CD14-positive monocyte (primary cell): Measurements from ENCODE around the gene PRAF2. TPM values are rescaled to one million over a fixed set of nuclear protein-coding genes. Genes with fewer than 3 reads are reported as not detected.

Experiments
- DNase-seq, 3 donors: peaks; one replicate each; pipeline ENCODE4 v3.0.0-alpha.2; 2011 to 2022
- H2AFZ ChIP-seq: 2 replicates; pipeline ENCODE4 v1.6.0; 2012; ENCODE audit warnings: mild to moderate bottlenecking, low read depth, low read length, inconsistent platforms; ENCODE audit not compliant: insufficient read depth, poor library complexity, severe bottlenecking
- H3K27ac ChIP-seq, 2 donors: 1 replicate in 1 of 2; 2 replicates in 1 of 2; pipeline ENCODE4 v1.5.1; 2012 to 2013; ENCODE audit warnings: low read length in 2 of 2, control low read depth in 1 of 2, inconsistent platforms in 1 of 2, low read depth in 1 of 2, mild to moderate bottlenecking in 1 of 2
- H3K27me3 ChIP-seq, 2 donors: one replicate each; pipeline versions ENCODE4 v1.6.0 to v1.6.1; 2011 to 2013; ENCODE audit warnings: low read length in 2 of 2; ENCODE audit not compliant: control insufficient read depth in 2 of 2, insufficient read depth in 2 of 2
- H3K36me3 ChIP-seq, 2 donors: replicated peaks in 1 of 2; 1 replicate in 1 of 2; 2 replicates in 1 of 2; pipeline versions ENCODE4 v1.5.1 to v1.6.1; 2012 to 2013; ENCODE audit warnings: low read length in 2 of 2, control low read depth in 1 of 2, inconsistent platforms in 1 of 2, mild to moderate bottlenecking in 1 of 2; ENCODE audit not compliant: insufficient read depth in 2 of 2, control insufficient read depth in 1 of 2
- H3K4me1 ChIP-seq, 2 donors: 1 replicate in 1 of 2; 2 replicates in 1 of 2; pipeline versions ENCODE4 v1.5.1 to v1.6.1; 2012 to 2013; ENCODE audit warnings: low read length in 2 of 2, control low read depth in 1 of 2, inconsistent platforms in 1 of 2, mild to moderate bottlenecking in 1 of 2, moderate library complexity in 1 of 2; ENCODE audit not compliant: insufficient read depth in 2 of 2, control insufficient read depth in 1 of 2
- H3K4me2 ChIP-seq: replicated peaks from 2 replicates; pipeline ENCODE3; 2012; ENCODE audit warnings: low read length, moderate library complexity, mild to moderate bottlenecking; ENCODE audit not compliant: poor library complexity, severe bottlenecking; ENCODE audit errors: extremely low read depth
- H3K4me3 ChIP-seq, 3 experiments: fragments of 200-600 bp in 1 of 3; sonication (generic) in 1 of 3; replicated peaks in 1 of 3; 1 replicate in 2 of 3; 2 replicates in 1 of 3; pipeline ENCODE4 v1.5.1; 2011 to 2013; ENCODE audit warnings: low read length in 3 of 3, mild to moderate bottlenecking in 3 of 3, control low read depth in 2 of 3, low read depth in 2 of 3, inconsistent platforms in 1 of 3, moderate library complexity in 1 of 3
- H3K79me2 ChIP-seq: 2 replicates; pipeline ENCODE4 v1.6.0; 2012; ENCODE audit warnings: mild to moderate bottlenecking, control low read depth, inconsistent platforms, low read length, moderate library complexity; ENCODE audit not compliant: insufficient read depth
- H3K9ac ChIP-seq: 2 replicates; pipeline ENCODE4 v1.6.0; 2017; ENCODE audit warnings: low read length, mild to moderate bottlenecking; ENCODE audit not compliant: insufficient read depth, poor library complexity, severe bottlenecking
- H3K9me3 ChIP-seq, 2 donors: replicated peaks in 1 of 2; 1 replicate in 1 of 2; 2 replicates in 1 of 2; pipeline versions ENCODE4 v1.5.1 to v1.6.1; 2012 to 2013; ENCODE audit warnings: low read length in 2 of 2, control low read depth in 1 of 2; ENCODE audit not compliant: control insufficient read depth in 1 of 2, insufficient read depth in 1 of 2
- H4K20me1 ChIP-seq: 2 replicates; pipeline ENCODE4 v1.6.0; 2012; ENCODE audit warnings: mild to moderate bottlenecking, low read length, control low read depth, moderate library complexity; ENCODE audit not compliant: insufficient read depth
- H3K27ac Mint-ChIP-seq, 7 donors: one replicate each; pipeline ENCODE4 v1.8.0; 2020; ENCODE audit warnings: mild to moderate bottlenecking in 7 of 7, mixed read lengths in 7 of 7, moderate library complexity in 6 of 7, inconsistent platforms in 2 of 7
- H3K27me3 Mint-ChIP-seq, 3 donors: one replicate each; pipeline ENCODE4 v1.8.0; 2021 to 2022; ENCODE audit warnings: low read depth in 3 of 3, mild to moderate bottlenecking in 3 of 3, mixed read lengths in 3 of 3, moderate library complexity in 3 of 3, inconsistent platforms in 1 of 3
- H3K36me3 Mint-ChIP-seq, 2 donors: one replicate each; pipeline ENCODE4 v1.8.0; 2020; ENCODE audit warnings: mixed read lengths in 2 of 2, inconsistent platforms in 1 of 2, mild to moderate bottlenecking in 1 of 2
- H3K4me1 Mint-ChIP-seq: one replicate; pipeline ENCODE4 v1.8.0; 2020; ENCODE audit warnings: mild to moderate bottlenecking, mixed read lengths
- H3K4me3 Mint-ChIP-seq, 2 donors: one replicate each; pipeline ENCODE4 v1.8.0; 2020; ENCODE audit warnings: mild to moderate bottlenecking in 2 of 2, mixed read lengths in 2 of 2, moderate library complexity in 1 of 2
- H3K9me3 Mint-ChIP-seq, 7 donors: one replicate each; pipeline ENCODE4 v1.8.0; 2020 to 2022; ENCODE audit warnings: mixed read lengths in 7 of 7, mild to moderate bottlenecking in 6 of 7, moderate library complexity in 6 of 7, inconsistent platforms in 2 of 7
- WGBS: methylation state at CpG from one replicate; pipeline ENCODE4 v1.1.5; 2013; ENCODE audit warnings: missing lambda C conversion rate; ENCODE audit not compliant: insufficient coverage; 5-methylcytosine and 5-hydroxymethylcytosine counted together
- intact Hi-C, 2 donors: fragments of 100-400 bp; cut with micrococcal nuclease; formaldehyde crosslinking; loops; one replicate each; pipeline versions ENCODE4 v1.15.0 to v1.15.1; 2023
- polyA plus RNA-seq, 3 donors: library from polyadenylated mRNA; depleted of rRNA in 1 of 3; unstranded in 2 of 3; stranded (reverse) in 1 of 3; fragments of 300-500 nt in 2 of 3; fragments of >200 nt in 1 of 3; fragmentation: Illumina TruSeq in 2 of 3; gene quantifications; 1 replicate in 2 of 3; 2 replicates in 1 of 3; pipeline ENCODE4 v1.2.3, GENCODE V29; 2012 to 2021
- TF ChIP-seq, protein P1 (sequence below): fragments of 200-600 bp; IDR thresholded peaks from one replicate; pipeline ENCODE4 v1.8.0; 2022; ENCODE audit warnings: antibody characterized with exemption, mild to moderate bottlenecking

PRAF2 gene
- polyA plus RNA-seq, 3 donors, result 4.1 to 7.9 (median 5.5) TPM

DNA sequence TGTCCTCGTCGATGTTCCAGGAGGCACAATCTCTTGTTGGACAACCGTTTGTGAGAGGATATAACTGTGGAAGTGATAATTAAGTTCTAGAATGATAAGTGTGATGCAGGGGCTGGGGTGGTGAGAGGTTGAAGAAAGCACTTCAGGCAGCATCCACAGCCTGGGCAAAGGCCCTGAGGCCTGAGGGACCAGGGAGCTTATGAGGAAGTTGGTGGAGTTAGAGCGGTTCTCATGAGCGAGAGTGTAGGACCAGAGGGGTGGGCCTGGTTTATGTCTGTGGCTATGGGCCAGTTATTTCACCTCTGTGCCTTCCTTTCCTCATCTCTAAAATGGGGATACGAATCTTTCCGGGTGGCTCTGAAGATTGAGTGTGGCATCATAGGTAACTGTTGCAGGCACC is 12.3 kb downstream of the PRAF2 start:
- no peak overlapping the region for H3K4me2 ChIP-seq
- no peak for DNase-seq
- H3K27ac ChIP-seq, result no peak overlapping the region
- H3K9me3 ChIP-seq, result no peaks in the 10 kb centered on the region
- H3K27me3 ChIP-seq, result no peaks in the 10 kb centered on the region
- H2AFZ ChIP-seq, result no peak overlapping the region
- Mint-ChIP-seq H3K27me3 (peaks cover 0 to 2% (median 0%) of the 10 kb centered on the region in 3 donors), H3K4me1 (no peaks in the 10 kb centered on the region), H3K4me3 (no peak overlapping the region), H3K27ac (peak overlapping the region in 1 of 7 donors; percentile 9), H3K9me3 (peaks cover 0 to 3% (median 0%) of the 10 kb centered on the region in 7 donors), H3K36me3 (no peaks in the 10 kb centered on the region)
- WGBS, result 78% methylated on average over 3 of the region's 7 CpGs
- no peaks in the 10 kb centered on the region for H3K79me2 ChIP-seq
- intact Hi-C loops, result no loop called here
- H3K4me3 ChIP-seq, result no peak overlapping the region
- peaks cover 0 to 5% of the 10 kb centered on the region in 2 donors for H3K4me1 ChIP-seq
- H3K36me3 ChIP-seq, result no peaks in the 10 kb centered on the region
- TF ChIP-seq, protein P1, sequence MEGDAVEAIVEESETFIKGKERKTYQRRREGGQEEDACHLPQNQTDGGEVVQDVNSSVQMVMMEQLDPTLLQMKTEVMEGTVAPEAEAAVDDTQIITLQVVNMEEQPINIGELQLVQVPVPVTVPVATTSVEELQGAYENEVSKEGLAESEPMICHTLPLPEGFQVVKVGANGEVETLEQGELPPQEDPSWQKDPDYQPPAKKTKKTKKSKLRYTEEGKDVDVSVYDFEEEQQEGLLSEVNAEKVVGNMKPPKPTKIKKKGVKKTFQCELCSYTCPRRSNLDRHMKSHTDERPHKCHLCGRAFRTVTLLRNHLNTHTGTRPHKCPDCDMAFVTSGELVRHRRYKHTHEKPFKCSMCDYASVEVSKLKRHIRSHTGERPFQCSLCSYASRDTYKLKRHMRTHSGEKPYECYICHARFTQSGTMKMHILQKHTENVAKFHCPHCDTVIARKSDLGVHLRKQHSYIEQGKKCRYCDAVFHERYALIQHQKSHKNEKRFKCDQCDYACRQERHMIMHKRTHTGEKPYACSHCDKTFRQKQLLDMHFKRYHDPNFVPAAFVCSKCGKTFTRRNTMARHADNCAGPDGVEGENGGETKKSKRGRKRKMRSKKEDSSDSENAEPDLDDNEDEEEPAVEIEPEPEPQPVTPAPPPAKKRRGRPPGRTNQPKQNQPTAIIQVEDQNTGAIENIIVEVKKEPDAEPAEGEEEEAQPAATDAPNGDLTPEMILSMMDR, result no peak
- H3K9ac ChIP-seq, result no peak overlapping the region
- H4K20me1 ChIP-seq, result no peaks in the 10 kb centered on the region

DNA sequence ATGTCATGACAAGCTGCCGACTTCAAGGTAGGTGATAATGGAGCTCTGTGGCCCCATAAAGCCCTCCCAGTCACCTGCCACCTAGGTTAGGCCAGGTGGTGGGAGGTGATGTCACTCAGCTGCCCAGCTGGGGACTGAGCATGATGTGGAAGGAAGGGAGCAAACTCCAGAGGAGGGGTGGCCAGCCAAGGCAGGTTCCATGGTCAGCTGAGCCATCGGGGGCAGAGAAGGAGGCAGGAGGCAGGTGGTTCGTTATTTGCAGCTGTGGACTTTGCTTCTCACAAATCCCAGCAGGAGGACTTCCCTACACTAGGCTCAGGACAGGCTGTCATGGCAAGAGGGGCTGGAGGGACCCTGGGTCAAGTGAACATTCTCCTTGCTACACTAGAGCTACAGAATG is 12.9 kb downstream of the PRAF2 start:
- H3K36me3 ChIP-seq, result no peaks in the 10 kb centered on the region
- no peak overlapping the region for H3K4me3 ChIP-seq
- no CpG with 5 or more reads among the region's 3 CpGs for WGBS
- H3K4me1 ChIP-seq, result peaks cover 0 to 5% of the 10 kb centered on the region in 2 donors
- H3K4me1 Mint-ChIP-seq, result no peaks in the 10 kb centered on the region
- H3K27me3 Mint-ChIP-seq, result peaks cover 0 to 2% (median 0%) of the 10 kb centered on the region in 3 donors
- intact Hi-C loops, result no loop called here
- H3K79me2 ChIP-seq, result no peaks in the 10 kb centered on the region
- H3K9ac ChIP-seq, result no peak overlapping the region
- no peak overlapping the region for H3K4me3 Mint-ChIP-seq
- H3K9me3 ChIP-seq, result no peaks in the 10 kb centered on the region
- H3K27ac ChIP-seq, result no peak overlapping the region
- H3K9me3 Mint-ChIP-seq, result peaks cover 0 to 3% (median 0%) of the 10 kb centered on the region in 7 donors
- H2AFZ ChIP-seq, result no peak overlapping the region
- H3K36me3 Mint-ChIP-seq, result no peaks in the 10 kb centered on the region
- no peak overlapping the region for H3K4me2 ChIP-seq
- TF ChIP-seq, protein P1, result no peak
- no peaks in the 10 kb centered on the region for H3K27me3 ChIP-seq
- peak overlapping the region in 1 of 7 donors; percentile 84 for H3K27ac Mint-ChIP-seq
- DNase-seq, result no peak
- H4K20me1 ChIP-seq, result no peaks in the 10 kb centered on the region
